Forelimb muscle (tissue), 1 donor: ENCODE data around the gene AKNAD1. TPM values are rescaled to one million over a fixed set of nuclear protein-coding genes. Genes with fewer than 3 reads are reported as not detected.
A peak's percentile ranks its signal among the peaks of the same experiment; 100 is the strongest.

ENCODE experiments used
- DNase-seq: peaks from one replicate; pipeline ENCODE4 v3.0.0-alpha.2; 2013; ENCODE audit warnings: low read depth
- polyA plus RNA-seq: library from polyadenylated mRNA; unstranded; fragments of 120-200 nt; gene quantifications from one replicate; pipeline ENCODE4 v1.2.1, GENCODE V29; 2013; ENCODE audit not compliant: insufficient read length

Gene AKNAD1
- polyA plus RNA-seq, 1 donor = 2.2 TPM

DNA sequence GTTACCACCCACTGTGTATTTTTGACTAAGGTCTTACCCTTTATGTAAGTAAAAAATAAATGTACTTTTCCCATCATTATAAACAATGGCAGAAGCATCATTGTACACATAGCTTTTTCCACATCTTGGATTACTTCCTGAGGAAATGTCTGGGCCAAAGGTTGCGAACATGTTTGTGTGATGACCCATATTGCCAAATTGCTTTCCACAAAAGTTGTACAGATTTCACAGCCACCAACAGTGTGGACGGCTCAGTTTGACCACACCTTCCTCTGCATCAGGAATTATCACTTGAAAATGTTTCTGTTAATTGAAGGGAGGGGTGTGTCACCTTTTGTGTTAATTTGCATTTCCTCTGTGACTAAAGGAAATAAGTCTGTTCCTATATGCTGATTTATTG is 25.7 kb downstream of the AKNAD1 start:
- DNase-seq = peak; percentile 53

DNA sequence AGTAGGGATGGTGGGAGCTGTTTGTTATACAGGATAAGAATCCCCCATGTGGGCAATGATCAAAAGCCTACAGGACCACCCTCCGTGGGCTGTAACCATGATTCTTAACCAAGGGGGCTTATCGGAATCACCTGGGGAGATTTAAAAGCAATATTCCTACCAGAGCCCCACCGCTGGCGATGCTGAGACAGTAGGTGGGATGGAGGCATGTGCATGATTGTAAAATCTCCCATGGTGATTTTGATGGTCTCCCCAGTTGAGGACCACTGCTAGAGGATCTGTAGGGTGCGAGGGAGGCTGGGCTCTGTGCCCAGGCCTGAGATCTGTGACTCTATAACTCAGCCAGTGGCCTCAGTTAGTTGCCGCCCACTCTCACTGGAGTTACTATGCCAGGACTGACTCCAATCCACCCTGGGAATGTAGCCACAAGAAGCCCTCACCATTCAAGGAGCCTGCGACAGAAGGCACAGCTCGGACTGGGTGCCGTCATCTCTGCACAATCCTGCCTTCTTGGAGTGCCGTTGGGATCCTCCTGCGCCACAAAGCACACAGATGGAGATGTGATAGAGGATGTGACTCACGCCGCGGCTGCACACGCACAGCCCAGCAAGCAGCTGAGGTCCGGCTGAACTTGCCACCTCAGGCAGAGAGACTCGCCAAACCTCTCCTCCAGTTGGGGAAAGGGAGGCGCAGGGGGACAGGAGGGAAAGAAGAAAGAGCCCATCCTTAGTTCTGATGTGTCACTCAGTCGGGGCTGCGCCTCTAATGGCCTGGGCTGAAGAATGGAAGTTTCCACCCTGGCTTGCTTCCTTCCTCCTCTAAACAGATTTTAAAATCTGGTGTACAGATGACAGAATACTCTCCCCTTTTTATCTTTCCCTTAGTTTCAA is 26.5 kb downstream of the AKNAD1 start:
- DNase-seq = peak; percentile 81

DNA sequence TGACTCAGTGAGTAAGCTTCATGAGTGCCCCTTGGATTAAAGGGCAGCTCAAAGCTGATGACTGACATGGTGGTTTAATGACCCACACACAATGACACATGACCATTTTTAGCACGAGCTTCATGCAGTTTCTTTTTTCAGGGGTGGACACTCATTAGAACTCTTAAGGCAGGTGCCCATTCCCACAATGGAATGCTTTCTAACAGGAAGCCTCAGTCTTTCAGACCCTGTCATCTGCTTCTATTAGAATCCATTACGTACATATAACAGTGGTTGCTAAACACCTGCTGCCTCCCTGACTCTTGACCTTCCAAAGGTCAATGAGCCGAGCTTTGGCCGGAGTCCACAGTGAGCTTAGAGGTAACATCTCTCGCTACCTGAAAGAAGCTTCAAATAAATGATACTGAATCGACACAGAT is 27.4 kb downstream of the AKNAD1 start:
- DNase-seq = no peak

DNA sequence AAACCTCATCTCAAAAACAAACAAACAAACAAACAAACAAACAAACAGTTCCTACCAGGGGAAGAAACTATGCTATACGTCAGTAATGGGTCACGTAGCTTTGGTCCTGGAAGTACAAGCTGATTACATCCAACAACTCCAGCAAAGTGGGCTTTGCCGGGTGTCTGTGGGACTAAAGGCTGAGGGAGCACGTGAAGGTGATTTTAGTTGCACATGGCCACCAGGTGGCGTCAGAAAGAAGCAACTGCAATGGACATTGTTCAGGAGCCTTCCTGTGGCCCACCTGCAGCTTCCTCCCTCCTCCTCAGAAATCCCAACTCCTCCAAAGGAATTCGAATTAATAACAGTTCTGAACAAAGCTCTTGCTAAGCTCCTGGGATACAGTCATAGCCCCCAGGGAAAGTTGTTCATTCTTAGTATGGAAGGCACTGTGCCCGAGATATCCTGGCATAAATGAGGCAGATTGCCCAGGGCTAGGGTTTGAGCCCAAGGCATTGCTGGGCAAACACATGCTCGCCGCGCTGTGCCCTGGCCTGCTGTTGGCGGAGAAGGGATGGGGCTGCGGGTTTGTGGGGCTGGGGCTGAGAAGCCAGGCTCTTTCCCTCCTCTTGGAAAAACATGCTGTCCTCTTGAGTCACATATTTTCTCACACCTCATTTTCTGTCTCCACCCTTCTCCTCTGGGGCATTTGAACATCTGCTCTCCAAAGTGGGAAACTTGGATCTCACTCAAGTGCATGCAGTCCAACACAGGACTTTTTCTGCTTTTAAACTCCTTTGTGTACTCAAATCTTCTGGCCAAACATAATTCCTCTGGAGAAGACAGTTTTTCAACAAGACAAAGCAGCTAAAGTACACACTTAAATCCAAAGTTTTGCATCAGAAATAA is 28.6 kb downstream of the AKNAD1 start:
- peak; percentile 94 for DNase-seq

DNA sequence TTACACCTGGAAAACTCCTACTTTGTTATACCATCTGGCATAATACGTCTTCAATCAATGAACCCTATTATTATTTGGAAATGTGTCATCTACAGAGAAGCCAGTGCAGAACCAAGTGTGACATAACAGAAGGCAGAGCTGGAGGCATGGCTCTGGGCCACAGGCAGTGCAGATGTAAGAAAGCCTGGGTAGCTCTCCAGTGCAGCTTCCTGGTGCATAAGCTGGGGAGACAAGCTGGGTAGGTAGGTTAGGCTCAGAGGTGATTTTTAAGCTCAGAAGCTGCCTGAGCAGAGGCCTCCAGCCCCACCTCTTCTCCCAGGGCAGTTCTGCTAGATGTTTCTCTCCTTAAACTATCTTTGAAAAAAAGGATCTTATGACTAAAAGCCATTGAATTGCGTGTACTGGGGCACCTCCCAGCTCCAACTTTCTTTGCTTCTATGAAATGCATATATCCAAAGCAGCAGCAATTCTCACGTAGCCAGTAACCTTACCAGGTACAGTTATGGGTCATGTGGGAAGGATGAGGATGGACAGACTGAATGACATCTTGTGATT is 30.7 kb downstream of the AKNAD1 start:
- no peak for DNase-seq

DNA sequence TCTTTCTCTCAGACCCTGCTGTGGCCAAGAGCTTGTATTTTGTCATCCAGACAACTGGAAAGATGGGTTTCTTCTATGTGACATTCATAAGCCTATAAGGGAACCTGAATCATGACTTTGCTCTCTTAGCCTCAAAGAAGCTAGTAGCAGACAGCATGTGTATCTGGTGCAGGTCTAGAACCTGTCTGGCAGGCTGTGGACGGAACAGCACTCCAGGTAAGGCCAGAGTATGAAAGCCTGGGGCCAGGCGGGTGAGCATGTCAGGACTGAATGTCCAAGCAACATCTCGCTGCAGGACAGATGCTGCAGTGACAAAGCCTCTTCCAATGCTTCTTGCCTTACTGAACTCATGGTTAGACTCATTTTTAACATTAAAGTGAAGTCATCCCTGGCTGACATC is 32.8 kb downstream of the AKNAD1 start:
- DNase-seq = no peak

DNA sequence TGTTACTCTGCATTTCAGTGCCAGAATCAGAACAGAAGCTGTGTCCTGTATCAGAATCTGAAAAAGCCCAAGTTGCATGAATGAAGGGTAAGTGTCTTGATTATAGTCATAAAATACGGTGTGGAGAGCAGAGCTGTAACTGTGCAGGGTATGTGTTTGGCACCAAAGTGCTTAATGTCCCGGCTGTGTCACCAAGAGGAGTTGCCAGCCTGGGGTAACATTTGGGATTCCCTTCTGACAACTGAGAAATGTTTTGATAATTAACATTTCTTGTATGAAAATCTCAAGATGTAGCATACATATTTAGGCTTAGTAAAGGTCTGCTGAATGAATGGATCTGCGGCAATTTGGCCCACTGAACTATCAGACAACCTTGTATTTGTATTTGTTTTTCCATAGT is 33.3 kb downstream of the AKNAD1 start:
- DNase-seq = no peak

DNA sequence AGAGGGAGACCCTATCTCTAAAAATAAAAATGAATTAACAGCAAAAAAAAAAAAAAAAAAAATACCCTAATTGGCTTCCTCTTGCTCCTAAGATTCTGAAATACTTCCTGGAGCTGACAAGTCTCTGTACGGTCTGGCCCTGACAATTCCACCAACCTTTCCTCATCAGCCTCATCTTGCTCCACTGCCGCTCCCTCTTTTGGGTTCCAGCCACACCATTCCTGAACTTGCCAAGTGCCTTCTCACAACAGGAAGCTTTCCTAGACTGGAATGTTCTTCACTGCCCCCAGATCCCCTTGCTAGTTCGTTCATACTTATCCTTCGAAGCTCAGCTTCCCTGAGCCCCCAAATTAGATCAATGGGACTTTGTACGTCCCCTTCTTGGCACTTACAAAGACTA is 37.0 kb downstream of the AKNAD1 start:
- no peak for DNase-seq

DNA sequence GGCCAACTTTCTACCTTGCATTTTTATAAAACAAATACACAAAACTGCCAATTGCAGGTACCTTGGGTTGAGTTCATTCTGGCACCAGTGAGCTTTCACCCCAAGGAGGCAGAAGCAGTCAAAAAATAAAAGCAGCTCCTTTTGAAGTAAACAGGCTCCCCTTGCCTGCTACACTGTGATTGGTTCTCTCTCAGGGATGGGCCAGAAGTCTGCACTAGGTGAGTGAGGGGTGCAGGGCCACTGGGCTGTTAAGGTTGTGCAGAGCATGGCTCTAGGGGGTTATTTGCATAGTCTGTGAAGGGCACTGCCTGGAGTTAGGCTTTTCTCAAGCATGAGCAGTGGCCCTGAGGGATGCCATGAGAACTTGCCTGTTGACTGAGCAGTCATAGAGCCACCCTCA is 39.1 kb downstream of the AKNAD1 start:
- DNase-seq = no peak

DNA sequence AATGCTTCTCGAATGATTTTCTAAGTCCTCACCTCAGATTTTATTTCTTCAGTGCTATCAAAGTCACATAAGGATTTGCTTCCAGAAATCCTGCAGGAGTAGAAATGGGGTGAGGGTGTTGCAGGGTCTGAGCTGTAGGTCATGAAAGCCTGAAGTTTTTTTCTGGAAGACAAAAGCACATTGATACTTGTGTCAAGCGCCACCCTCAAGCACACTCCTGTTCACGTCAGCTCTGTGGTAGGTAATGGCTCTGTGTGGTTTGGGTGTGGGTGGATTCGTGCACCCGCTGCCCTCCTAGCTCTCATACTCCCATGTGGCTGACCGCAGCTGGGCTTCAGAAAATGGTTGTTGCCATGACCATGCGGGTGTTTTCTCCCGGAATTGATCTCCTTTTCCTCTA is 39.9 kb downstream of the AKNAD1 start:
- no peak for DNase-seq

DNA sequence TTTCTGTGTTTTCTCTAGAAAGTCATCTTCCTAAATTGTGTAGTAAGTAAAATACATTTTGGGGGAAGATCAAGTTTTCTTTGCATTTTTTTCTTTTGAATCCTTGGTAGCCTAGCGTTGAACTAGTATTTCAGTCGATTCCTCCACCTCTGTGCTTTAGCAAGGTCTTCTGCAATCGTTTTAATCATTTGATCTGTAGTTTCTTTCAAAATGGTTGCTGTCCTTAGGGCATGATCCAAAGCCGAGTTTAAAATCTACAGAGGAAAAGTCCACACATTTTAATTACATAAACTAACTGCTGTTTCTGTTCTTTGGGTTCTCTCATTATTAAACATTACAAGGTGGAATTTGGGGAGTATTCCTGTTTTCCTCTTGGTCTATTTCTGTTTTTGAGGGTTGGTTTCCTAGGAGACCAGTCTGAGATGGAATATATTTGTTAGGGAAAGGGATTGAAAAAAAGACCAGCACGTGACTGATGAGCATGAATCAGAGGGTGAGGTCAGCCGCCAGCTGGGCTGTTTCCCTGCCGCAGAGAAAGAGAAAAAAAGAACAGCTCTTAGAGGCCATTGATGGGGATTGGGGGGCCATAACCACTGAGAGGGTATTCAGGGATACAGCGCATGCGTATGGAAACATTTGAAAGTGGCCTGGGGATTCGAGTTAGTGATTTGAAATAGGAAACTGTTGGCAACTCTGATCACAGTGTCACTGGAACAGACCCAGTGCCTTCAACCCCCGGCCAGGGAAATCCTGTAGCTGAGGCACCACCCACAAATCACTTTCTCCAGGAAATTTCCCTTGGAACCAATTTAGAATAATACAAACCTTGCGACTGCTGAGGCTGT is 40.6 kb downstream of the AKNAD1 start:
- DNase-seq = peak; percentile 95

DNA sequence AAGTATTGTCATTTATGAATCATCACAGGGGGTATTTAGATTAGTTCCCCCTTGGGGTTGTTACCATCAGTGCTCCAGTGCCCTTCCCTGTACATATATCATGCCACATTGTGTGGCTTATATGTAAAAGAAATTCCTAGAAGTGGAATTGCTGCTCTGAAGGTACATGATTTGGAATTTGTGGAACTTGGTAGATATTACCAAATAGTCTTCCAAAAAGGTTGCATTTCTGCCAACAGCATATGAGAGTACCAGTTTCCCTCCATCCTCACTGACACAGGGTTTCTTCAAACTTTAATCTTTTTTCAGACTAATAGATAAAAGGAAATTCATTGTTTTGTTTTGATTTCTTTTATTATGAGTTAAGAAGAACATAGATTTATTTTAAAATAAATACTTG is 41.3 kb downstream of the AKNAD1 start:
- no peak for DNase-seq

DNA sequence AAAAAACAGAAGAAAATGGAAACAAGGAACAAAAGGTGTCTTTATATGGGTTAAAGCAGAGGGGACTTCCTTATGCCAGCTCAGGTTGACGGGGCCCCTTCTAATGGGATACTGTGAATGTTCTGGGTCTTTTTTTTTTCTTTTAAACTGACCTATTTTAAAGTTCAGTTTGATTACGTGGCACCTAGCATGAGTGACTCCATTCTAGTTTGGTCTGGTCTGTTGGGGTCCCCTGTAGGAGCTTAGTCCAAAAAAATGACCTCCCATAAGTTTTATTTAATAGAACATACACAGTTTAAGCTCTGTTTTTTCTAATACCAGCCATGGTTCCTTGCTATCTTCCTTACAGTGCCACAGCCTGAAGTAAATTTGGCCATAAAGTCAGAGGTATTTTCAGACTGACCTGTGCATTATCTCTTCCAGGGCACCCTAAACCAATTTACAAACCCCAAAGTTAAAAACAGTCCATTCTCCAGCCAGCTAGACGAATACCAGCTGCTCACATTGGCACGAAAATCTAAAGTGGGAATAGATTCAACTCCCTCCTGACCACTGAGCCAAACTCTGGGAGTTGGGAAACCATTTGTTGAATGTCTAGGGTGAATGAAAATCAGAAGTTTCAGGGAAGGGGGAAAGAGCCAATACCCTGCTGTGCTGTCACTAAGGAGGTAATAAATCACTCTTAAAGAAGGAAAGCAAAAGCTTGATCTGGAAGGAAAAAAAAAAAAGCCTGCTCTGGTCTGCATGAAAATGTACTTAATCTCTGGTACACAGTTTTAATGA is 42.4 kb downstream of the AKNAD1 start:
- no peak for DNase-seq

DNA sequence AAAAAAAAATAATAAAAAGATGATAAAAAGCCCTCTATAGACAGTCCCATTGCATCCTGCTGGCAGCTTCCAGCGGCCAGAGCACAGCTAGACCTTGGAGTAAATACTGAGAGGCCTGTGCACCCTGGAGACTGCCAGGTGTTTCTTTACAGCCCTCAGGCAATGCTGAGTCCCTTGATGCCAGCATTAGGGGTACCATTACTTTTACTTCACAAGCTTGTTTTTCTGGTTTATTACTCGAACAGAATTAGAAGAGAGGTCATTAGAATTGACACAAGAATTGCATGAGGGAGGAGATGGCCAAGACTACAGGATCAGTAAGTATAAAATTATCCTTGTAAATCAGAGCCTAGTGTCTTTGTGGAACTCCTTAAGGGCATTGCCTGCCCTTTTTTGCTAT is 43.6 kb downstream of the AKNAD1 start:
- no peak for DNase-seq

DNA sequence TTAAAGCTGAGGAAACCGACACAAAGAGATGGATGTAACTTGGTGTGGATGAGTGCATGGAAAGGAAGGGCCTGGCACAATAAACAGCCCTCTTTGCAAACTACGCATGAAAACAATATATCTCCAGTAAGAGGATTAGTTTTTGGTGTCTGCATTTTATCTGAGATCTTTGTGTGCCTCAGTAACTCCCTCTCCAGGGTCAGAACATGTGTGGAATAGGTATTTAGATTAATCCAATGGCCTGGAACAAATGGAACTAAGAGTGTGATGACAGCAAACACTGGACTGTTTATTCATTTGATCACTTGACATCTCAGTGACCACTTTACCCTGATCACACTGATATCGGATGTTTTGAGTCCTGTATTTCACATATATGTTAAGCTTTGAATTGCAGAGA is 45.3 kb downstream of the AKNAD1 start:
- no peak for DNase-seq

DNA sequence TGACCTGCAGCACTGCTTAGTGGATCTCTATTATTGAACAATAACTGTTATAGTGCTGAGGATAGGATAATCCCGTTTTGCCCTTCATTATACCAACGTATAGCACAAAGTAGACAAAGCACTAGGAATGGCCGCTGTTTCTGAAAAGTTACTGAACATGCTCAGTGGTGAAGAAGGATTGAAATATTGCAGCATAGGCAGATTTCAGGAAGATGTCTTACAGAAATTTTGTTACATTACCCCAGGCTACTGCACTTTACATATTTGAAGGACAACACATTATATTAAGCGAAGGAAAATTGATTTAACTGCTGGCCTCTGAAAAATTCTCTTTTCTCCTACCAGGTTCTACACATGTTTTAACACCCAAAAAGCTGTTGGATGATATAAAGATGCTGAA is 48.5 kb downstream of the AKNAD1 start:
- DNase-seq = no peak

DNA sequence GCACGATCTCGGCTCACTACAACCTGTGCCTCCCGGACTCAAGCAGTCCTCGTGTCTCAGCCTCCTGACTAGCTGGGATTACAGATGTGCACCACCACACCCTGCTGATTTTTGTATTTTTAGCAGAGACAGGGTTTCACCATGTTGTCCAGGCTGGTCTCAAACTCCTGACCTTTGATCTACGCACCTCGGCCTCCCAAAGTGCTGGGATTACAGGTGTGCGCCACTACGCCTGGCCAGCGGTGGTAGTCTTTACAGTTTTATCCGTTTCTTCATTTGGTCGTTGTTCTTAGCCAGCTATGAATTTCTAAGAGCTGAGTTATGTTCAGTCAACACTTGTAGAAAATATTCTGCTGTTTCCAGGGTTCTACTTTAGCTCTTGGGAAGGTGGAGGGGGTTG is 53.3 kb downstream of the AKNAD1 start:
- DNase-seq = no peak

DNA sequence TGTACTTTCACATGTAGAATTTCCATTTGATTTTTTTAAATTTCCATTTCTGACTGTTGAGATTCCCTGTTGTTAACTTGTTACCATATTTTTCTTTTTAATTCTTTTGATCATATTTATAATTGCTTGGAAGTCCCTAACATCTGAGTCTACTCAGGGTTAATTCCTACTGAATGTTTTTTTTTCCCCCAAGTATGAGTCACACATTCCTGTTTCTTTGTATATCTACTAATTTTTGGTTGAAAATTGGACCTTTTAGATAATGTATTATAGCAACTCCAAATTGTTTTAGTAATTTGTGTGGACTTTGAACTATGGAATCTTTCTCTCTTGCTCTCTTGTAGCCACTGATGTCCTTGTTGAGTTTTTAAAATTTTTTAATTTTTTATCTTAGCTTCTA is 55.8 kb downstream of the AKNAD1 start:
- DNase-seq = no peak

DNA sequence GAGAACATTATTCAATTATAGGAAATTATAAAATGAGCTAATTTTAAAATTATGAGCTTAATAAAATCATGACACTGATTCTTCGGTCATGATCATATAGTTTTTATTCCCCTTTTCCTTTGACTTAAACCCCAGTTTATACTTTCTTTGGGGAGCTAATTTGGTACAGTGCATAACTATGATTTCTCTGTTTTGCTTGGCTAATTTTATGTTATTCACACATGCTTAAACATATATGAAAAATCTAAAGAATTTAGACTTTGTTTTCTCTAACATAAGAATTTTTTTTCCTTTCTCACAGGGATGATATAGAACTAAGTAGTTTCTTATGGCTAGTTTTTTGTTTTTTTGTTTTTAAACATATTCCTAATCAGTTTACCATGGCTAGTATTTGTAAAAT is 57.9 kb downstream of the AKNAD1 start:
- no peak for DNase-seq

DNA sequence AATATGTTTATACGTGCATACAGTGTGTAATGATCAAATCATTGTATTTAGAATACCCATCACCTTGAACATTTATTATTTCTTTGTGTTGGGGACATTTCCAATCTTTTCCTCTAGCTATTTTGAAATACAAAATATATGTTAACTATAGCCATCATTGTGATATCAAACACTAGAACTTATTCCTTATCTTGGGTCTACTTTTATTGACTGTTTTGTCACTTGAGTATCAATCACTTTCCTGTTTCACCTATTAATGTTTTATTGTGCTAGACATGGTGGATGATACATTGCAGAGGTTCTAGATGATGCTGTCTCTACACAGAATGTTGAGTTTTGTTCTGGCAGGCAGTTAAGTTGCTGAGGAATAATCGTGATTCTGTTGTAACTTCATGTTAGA is 64.5 kb downstream of the AKNAD1 start:
- DNase-seq = no peak

DNA sequence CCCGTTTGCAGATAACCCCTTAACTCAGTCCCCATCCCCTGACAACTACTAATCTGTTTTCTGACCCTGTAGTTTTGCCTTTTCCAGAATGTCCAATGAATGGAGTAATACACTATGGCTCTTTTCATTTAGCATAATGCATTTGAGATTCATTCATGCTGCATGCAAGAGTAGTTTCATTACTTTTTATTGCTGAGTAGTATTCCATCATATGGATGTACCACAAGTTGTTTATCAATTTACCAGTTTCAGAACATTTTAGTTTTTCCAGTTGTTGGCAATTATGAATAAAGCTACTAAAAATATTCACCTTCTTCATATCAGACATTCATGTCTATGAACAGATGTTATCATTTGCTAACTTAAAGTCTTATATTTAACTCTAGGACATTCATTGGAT is 65.1 kb downstream of the AKNAD1 start:
- DNase-seq = no peak
